Activated CD4-positive, CD25-positive, alpha-beta regulatory T cell (primary cell): Measurements from ENCODE around the gene FAM135A.
"Not testable (repeated sequence)": the region's sequence is repeated elsewhere in the genome, so short reads cannot be mapped to it uniquely, and the experiment has no call there.

Experiments used
- DNase-seq, 4 experiments: peaks; one replicate each; lab custom pipeline; 2025; lab: John Stamatoyannopoulos, UW

FAM135A gene

GRCh38 chr6:70459699-70460098, 46.4 kb downstream of the FAM135A start:
- DNase-seq: not testable (repeated sequence)

- DNase-seq: no peak
Observed at GRCh38 chr6:70470016-70470415, 56.7 kb downstream of the FAM135A start.

GRCh38 chr6:70470510-70470909, 57.2 kb downstream of the FAM135A start:
- DNase-seq: not testable (repeated sequence)

GRCh38 chr6:70474751-70475150, 61.4 kb downstream of the FAM135A start:
- no peak for DNase-seq

- no peak for DNase-seq
Observed at GRCh38 chr6:70479236-70479635, 65.9 kb downstream of the FAM135A start.

GRCh38 chr6:70486638-70487037, 73.3 kb downstream of the FAM135A start:
- DNase-seq: not testable (repeated sequence)

- DNase-seq: no peak
Observed at GRCh38 chr6:70489364-70489763, 76.1 kb downstream of the FAM135A start.

- no peak for DNase-seq
Observed at GRCh38 chr6:70494833-70495232, 81.5 kb downstream of the FAM135A start.

- not testable (repeated sequence) for DNase-seq
Observed at GRCh38 chr6:70495790-70496189, 82.5 kb downstream of the FAM135A start.

GRCh38 chr6:70502484-70502883, 89.2 kb downstream of the FAM135A start:
- DNase-seq: no peak

GRCh38 chr6:70503813-70504465, 90.6 kb downstream of the FAM135A start:
- DNase-seq: no peak

GRCh38 chr6:70506321-70506720, 93.0 kb downstream of the FAM135A start:
- no peak for DNase-seq

- DNase-seq: no peak
Observed at GRCh38 chr6:70507161-70507560, 93.9 kb downstream of the FAM135A start.

GRCh38 chr6:70508953-70509352, 95.6 kb downstream of the FAM135A start:
- DNase-seq: no peak

GRCh38 chr6:70510600-70510999, 97.3 kb downstream of the FAM135A start:
- no peak for DNase-seq

- DNase-seq: no peak
Observed at GRCh38 chr6:70518723-70519122, 105.4 kb downstream of the FAM135A start.

GRCh38 chr6:70520575-70520974, 107.3 kb downstream of the FAM135A start:
- DNase-seq: no peak

GRCh38 chr6:70524721-70525286, 111.5 kb downstream of the FAM135A start:
- no peak for DNase-seq

GRCh38 chr6:70527071-70527737, 113.9 kb downstream of the FAM135A start:
- no peak for DNase-seq

- DNase-seq: no peak
Observed at GRCh38 chr6:70530023-70530422, 116.7 kb downstream of the FAM135A start.

- no peak for DNase-seq
Observed at GRCh38 chr6:70531133-70531532, 117.8 kb downstream of the FAM135A start.

- DNase-seq: no peak
Observed at GRCh38 chr6:70537266-70537665, 124.0 kb downstream of the FAM135A start.

- no peak for DNase-seq
Observed at GRCh38 chr6:70538376-70538775, 125.1 kb downstream of the FAM135A start.
